Endometrium (tissue), 2 donors: Measurements from ENCODE around the gene MAPKAPK3.

Experiments used
- FAIRE-seq: peaks from 2 replicates; lab custom pipeline; 2012; peaks lifted over from hg19 to GRCh38; lab: Jason Lieb, UNC
- donor health status: control.
- donor health status: control.

MAPKAPK3 gene

DNA sequence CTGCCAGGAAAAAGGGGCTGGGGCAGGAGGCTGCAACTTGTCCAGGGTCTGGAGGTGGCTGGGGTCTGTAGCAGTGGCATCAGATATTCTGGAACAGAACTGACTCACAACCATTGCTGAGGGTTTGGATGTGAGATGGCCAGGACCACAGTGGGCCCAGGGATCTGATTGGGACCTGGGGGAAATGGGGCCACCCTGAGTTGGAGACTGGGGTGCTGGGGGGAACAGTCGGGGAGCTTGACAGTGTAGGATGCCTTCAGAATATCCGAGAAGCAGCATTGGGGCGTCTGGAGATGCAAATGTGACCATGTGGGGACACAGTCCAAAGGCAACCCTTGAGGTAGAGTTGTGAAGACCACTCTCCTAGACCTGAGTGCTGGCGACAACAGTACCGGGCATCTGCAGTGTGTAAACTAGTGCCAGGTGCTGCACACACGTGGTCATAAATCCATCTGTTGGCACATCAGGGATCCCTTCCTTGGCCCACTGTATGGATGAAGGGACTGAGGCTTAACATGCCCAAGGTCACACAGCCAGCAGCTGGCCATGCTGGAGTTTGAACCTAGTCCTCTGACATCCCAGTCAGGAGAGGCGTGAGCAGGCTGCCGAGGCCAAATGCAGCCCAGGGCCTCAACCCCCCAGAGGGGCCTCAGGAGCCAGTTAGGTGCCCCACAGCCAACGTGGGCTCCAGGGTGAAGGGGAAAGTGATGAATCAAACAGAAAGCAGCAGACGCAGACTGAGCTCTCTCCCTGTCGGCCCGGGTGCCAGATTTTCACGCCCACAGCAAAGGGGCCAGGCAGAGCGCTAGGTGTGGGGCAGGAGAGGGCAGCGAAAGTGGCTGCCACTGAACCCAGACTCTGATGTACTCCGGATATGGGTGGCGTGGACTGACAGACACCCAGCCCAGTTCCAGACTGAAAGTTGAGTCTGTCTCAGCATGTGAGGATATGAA lies 28.9 kb upstream of the MAPKAPK3 start:
- FAIRE-seq: no peak

DNA sequence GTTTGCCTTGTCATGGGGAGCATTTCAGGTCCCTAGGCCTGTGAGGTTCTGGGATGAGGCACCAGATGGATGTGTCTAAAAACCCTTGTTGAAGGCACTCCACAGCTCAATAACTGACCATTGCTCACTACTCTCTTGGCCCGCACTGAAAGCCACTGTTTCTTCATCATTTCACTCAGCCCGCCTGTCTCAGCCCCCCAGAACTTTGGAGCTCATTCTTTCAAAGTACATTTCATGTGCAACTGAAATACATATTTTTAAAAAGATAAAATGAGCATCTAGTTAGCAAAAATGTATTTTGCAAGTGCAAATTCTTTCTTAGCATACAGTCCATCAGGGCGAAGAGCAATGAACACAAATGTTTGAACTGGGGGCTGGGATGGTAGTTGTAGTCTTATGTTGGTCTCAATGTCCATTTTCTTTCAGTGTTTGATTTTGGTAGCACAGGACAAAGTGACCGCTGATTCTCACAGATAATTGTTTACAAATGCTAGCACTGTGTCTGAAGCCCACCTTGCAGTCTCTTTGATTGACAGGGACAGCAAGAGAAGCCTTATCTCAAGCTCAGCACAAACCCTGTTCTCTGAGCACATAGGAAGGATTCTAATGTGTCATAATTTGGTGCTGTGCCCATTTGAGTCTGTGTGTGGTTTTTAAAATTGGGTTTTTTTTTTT lies 28.1 kb upstream of the MAPKAPK3 start:
- no peak for FAIRE-seq

DNA sequence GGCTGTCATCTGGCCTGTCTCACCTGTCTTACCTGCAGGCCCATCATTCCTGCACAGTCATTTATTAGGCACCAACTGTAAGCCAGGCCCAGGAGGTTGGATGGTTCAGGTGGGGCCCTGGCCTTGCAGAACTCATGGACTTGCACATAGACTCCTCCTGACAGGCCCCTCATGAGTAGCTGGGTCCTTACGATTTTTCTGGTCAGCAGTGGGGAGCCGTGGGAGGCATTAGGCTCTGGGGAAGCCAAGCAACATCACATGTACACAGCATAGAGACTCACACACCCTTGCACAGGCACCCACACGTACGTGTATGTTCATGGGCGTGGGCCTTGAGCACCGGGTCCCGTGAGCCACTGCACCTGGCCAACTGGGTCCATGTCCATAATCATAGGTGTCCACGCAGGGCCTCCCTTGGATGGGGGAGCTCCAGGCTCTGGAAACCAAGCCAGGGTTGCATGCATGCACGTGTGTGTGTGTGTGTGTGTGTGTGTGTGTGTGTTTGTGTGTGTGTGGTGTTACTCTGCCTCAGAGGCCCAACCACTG lies 25.7 kb upstream of the MAPKAPK3 start:
- FAIRE-seq: no peak

DNA sequence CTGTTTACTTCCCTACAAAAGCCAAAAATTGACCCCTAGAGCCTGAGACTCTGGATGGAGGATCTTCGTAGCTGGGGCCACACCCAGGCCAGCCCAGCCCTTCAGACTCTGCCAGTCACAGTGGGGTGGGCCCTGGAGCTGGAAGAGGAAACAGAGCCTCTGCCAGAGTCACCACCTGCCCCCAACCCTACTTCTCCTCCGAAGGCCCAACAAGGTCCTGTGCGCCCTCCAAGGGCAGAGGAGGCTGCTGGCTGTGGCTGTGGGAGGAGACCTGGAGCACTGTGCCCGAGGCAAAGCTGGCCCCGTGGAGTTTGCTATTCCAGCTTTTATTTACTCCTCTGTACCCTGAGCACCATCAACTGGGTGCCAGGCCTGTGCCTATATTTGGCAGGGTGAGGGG lies 24.4 kb upstream of the MAPKAPK3 start:
- FAIRE-seq: no peak

DNA sequence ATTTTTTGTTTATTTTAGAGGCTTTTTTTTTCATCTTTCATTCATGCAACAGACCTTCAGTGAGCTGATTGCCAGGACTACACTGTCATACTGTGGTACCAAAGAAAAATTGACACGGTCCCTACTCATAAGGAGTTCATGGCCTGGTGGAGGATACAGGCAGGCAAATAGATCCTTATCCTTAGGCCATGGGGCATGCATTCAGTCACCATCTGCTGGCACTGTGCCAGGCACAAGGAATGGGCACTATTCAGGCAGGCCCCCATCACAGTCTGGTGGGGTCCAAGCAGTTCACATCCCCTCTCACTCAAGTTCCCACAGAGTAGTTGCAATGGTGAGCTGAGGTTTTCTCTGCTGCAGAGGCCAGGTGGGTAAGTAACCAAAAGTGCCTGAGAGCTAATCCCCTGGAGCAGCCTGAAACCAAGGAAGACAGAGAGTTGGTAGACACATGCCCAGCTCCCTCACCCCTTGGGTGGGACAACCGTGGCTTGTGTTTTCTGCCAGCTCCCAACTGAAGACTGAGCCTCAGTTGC lies 22.6 kb upstream of the MAPKAPK3 start:
- no peak for FAIRE-seq

DNA sequence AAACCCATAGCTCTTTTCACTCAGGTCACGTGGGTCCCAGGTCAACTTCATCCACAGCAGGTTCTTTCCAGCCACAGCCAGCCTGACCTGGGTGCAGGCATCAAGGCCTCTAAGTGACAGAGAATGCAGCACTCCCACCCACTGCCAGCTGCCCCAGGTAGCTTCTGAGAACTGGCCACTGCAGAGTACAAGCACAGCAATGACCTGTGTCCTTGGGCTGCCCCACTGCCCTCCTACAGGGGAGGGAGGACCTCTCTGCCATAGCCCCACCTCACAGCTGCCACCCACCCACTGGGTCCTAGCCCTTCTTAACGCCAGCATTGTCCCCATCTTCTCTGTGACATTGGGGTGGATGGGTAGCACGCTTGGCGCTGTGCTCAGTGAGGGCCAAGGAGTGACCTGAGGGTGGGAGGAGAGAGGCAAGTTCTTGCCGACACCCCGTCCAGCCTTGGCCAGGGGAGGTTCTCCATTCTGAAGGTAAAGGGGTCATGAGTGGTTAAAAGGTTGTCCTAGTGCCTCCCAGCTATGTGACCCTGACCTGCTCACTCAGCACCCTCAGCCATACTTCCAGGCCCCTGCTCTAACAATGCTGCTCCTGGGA lies 17.7 kb upstream of the MAPKAPK3 start:
- no peak for FAIRE-seq

DNA sequence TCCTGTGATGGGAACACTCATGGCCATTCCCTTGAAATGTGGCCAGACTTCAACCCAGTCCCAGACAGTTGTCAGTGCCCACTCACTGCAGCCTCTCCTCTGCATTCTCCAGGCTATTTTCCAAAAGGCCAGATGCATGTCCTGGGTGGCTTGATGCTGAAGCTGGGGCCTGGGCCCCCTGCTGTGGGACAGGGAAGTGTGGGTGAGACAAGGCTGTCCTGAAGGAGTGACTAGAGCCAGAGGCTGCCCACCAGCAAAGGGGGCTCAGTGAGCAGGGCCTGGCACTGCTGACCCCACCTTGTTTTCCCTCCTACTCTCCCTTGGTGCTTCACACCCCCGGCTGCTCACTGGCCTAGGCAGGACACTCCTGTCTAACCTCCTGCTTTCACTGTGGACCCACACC lies 17.2 kb upstream of the MAPKAPK3 start:
- FAIRE-seq: no peak

DNA sequence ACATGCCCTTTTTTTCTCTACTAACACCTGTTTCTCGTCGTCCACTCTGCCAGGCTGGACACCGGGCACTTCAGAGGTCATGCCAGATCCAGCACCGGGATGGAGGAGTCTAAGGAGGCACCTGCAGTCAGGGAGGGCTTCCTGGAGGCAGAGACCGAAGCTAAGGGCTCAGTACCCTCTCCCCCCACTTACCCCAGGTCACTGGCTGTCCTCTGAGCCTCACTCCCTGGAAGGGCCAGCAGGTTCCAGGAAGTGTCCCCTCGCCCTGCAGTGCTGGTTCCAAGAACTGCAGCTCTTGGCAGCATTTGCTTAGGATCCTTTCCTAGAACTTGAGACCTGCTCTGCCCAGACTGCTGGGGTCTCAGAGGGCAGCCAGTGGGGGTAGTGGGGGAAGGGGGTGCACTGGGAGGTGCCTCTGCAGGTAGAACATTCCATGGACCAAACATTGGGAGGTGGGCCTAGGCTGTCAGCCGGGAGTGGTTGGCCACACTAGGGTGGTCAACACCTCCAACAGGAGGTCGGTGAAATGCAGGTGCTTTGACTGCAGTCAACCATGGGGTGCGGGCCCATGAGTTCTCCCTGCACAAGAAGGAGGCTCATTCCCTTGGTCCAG lies 16.7 kb upstream of the MAPKAPK3 start:
- FAIRE-seq: no peak

DNA sequence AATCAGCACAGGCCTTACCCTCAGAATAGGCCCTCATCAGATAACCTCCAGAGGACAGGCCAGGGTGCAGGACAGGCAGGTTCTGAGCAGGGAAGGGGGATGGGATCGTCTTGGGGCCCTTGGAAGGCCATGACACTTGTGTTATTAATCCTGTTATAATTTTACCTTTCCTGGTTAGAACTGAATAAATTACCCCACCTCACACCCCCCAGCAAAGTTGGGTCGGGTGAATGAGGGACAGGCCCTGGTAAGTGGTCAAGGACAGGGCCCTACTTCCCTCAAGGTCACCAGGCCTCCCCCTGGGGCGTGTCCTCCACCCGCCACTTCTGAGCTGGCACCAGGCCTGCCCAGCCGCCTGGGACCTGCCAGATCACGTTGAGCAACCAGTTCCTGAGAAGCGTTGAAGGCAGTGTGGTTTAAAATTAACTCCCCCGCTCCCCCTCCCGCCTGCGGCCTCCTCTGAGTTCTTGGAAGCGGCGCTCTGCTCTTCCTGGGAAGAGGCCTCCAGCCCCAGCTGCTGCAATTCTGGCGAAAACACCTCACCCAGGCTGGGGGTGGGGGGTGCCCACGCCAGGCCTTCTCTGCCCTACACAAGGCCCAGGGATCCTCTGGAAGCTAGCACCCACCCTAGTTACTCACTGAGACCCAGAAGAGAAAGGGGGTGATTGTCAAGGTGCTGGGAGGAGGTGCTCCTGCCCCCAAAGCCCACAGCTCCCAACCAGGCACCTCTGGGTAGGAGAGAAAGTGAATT lies 15.9 kb upstream of the MAPKAPK3 start:
- peak; percentile 64 for FAIRE-seq

DNA sequence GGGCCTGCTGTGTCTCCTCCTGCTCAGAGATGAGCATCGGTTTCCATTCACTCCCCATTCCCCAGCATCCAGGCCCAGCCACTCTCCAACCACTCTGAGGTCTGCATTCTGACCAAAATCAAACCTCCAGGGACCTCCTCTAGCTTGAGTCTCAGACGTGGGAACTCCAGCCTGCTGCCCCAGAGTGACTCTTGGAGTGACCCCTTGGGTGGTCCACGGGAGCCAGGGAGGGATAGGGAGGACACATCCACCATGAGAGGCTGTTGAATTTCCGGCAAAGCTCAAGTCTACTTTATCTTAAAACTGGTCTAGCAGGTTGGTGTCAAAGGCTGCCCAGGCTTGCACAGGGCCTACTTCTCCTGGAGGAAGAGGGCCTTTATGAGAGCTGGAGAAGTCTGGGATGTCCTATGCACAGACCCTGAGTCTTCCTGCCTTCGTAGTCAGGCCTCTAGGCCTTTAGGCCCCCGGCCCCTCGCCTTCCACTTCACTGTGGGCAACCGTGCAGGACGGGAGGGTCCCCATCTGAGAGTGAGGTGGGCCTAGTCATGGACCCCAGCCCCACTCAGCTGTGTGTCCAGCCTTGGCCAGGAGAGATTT lies 14.3 kb upstream of the MAPKAPK3 start:
- FAIRE-seq: no peak

DNA sequence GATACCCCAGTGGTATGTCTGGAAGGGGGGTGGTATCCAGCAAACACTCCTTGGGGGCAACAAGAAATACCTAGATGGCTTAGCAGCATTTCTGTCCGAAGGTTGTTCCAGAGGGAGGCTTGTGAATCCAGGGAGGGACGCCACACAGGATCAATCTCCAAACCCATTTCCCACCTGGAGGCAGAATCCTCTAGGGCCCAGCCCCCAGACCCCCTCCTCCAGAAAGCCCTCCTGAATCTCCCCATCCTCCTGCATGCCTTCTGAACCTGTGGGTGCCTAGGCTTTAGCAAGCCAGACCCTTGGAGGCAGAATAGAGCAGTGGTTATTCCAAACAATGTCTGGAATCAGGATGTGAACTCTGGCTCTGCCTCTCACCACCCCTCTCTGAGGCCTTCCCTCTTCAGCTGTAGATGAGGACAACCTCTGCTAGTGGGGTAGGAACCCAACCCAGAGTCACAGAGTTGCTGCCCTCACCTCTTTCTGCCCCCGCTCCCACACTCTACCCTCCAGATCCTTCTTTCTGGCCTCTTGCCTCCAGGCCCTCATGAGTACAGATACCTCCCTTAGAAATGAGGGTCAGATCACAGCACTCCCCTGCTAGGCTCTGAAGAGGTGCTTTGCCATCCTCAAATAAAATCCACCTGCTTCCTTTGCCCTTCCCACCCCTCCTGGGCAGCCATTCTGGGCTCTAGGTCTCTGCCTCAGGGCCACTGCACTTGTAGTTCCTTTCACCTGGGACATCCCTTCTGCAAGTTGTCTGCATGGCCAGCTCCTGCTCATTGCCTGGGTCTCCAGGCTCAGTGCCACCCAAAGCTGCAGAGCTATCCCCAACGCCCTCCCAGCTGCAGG lies 13.5 kb upstream of the MAPKAPK3 start:
- FAIRE-seq: no peak

DNA sequence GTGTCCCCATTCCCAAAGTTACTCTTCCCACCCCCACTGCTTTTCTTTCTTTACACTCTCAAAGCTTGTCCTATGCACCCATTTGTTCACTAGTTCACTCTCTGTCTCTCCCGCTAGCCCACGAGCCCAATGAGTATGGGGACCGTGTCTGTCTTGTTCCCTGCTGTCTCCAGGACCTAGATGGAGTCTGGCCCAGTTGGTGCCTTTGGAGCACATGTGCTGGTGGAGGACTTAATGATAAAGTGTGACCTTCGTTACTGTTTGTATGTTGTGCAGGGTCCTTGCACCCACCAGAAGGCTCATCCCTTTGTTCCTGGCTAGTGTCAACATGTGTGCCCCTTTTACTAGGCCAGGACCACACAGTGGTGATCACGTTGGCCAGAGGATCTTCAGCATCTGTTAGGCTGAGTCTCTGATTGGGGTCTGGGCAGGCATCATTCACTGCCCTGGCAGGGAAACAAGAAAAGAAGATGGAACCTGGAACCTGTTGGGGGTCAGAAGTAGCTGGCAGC lies 12.8 kb upstream of the MAPKAPK3 start:
- FAIRE-seq: no peak

DNA sequence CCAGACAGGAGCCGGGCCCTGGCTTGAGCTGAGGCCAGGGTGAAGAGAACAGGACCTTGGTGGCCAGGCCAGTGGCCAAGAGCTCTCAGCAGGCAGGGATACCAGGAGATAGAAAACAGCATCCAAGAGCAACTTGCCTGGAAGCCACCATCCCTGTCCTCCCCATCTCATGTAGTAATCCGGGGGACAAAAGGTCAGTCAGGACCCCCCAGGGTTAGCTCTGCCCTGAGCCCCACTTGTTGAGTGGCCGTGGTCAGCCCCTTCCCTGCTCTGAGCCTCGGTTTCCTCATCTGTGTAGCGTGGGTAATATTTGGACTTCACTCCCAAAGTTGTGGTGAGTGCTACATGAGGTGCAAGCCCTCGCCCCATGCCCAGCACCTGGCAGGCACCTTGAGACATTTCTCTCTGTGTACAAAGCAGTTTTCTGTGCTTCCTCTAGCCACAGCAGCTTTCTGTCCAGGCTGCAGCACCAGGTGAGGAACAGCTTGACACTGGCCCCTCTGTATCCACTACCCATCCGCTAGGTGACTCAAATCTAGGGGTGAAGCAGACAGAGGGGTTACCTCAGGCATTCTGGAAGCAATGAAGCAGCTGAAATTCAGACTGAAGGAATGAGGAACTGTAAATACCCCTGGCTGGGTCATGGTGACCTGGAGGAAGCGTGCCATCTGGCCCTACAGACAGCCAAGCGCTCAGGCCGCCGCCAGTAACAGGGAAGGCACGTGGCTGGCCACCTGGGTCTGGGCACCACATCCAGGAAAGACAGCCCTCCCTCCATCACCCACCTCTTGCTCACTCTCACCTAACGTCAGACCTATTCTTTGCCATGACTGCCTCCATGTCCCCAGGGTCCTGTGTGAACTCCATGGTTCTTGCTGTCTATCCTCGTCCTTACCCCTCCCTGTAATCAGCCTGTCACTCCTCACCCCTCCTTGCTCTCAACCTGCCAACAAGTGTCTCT lies 12.0 kb upstream of the MAPKAPK3 start:
- FAIRE-seq: no peak

DNA sequence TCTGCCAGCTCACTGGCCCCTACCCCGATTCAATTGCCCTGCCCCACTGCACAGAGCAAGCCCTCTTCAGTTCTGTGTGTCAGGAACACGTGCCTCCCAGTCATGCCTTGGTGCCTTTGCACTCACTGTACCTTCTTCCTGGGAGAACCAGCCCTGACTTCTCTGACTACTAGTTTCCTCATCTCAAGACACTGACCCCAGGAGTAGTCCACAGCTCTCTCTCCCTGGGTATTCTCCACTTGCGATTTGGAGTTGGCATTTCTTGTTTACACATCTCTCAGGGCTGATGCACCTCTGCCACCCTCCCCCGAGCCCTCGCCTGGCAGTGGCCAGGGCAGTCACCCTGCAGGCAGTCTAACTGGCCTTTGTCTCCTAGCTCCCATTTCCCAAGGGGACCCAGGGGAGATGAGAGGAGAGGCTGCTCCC lies 11.0 kb upstream of the MAPKAPK3 start:
- no peak for FAIRE-seq

DNA sequence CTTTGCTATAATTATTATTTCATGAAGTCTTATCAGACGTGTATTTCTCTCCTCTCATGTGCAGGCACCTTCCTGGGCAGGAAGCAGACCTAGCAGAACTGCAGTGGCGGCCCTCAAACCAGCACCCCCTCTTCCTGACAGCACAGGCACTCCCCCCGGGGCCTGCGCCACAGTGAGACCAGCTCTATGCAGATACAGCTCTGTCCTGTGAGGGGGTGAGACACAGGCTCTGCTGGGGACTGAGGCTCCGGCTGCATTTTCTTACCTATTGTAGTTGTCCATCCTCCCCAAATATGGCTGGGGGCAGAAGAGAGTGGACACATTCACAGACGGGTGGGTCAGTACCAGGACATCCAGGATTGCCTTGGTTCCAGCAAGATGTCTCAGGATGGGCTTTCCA lies 10.4 kb upstream of the MAPKAPK3 start:
- FAIRE-seq: no peak

DNA sequence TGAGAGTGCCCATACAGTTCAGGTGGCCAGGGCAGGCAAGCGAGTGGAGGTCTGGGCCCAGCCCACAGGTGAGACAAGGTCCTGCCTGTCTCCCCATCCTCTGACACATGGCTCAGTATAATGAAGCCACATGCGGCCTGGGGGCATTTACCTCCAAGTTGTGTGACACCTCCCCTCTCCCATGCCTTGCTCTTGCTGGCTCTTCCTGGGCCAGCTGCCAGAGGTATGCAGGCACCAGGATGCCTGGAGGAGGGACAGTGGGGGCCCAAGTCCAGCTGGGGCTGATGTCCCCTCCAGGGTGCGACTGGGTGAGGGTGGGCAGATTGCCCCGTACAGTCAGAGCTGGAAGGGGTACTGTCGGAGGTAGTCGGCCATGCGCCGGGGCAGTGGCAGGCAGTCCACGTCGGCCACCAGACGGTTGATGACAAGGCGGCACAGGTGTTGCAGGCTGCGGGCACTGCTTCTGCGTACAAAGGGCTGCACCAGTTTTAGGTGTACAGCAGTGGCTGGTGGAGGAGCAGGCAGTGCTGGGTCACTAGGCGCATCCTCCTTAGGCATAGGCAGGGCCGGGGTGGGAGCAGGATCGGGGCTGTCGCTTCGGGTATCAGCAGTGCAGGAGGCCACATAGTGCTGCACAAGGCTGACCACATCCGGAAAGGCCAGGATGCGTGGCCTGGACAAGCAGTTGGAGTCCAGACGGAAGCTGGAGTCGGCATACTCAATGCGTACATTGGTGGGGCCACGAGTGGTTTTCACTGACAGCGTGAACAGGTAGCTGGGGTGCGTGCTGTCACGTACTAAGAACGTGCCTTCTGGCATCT lies 9.5 kb upstream of the MAPKAPK3 start:
- FAIRE-seq: no peak

DNA sequence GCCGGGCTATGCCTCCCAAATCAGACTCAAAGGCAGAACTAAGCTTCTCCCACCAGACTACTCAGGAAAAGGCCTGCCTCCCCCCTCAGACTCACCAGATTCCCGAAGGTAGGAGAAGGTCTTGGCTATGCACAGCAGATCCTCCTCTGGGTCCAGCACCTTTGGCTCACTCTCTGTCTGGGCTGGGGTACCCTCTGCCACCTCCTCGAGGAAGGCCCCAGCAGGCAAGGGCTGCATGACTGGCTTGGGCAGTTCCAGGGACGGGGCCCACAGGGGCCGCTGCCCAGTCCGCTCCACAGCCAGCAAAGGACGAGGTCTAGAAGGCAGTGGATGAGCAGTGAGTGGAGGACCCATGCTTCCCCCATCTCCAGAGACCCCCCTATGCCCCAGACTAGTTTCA lies 8.7 kb upstream of the MAPKAPK3 start:
- FAIRE-seq: no peak
